Amniotic stem cell (primary cell): ENCODE results near the gene PPP6R1.
"Not testable (repeated sequence)": the region's sequence is repeated elsewhere in the genome, so short reads cannot be mapped to it uniquely, and the experiment has no call there.

ENCODE experiments used
- DNase-seq: peaks from one replicate; lab custom pipeline; 2025; lab: John Stamatoyannopoulos, UW

The PPP6R1 gene

GRCh38 chr19:55223291-55224037 is 35.4 kb downstream of the PPP6R1 start:
- DNase-seq = no peak

- DNase-seq = no peak
Measured at GRCh38 chr19:55220525-55220924, 38.3 kb downstream of the PPP6R1 start.

GRCh38 chr19:55216461-55217198 is 42.2 kb downstream of the PPP6R1 start:
- DNase-seq = peak; percentile 98

- no peak for DNase-seq
Measured at GRCh38 chr19:55213547-55213946, 45.3 kb downstream of the PPP6R1 start.

GRCh38 chr19:55212447-55212846 is 46.4 kb downstream of the PPP6R1 start:
- DNase-seq = no peak

GRCh38 chr19:55209693-55210472 is 48.9 kb downstream of the PPP6R1 start:
- peak; percentile 90 for DNase-seq

GRCh38 chr19:55208880-55209692 is 49.7 kb downstream of the PPP6R1 start, which contains the start of gene PTPRH:
Gene PTPRH (minus strand): TSS chr19:55209501. CDS start chr19:55209433, 68 bp downstream.
- DNase-seq = no peak

- peak; percentile 75 for DNase-seq
Measured at GRCh38 chr19:55206664-55207500, 51.9 kb downstream of the PPP6R1 start.

GRCh38 chr19:55202199-55202598 is 56.6 kb downstream of the PPP6R1 start:
- not testable (repeated sequence) for DNase-seq

GRCh38 chr19:55199620-55200204 is 59.1 kb downstream of the PPP6R1 start:
- DNase-seq = no peak

- no peak for DNase-seq
Measured at GRCh38 chr19:55198651-55199050, 60.2 kb downstream of the PPP6R1 start.

- no peak for DNase-seq
Measured at GRCh38 chr19:55197528-55197927, 61.3 kb downstream of the PPP6R1 start.

- no peak for DNase-seq
Measured at GRCh38 chr19:55196803-55197202, 62.0 kb downstream of the PPP6R1 start.

- no peak for DNase-seq
Measured at GRCh38 chr19:55193481-55193880, 65.3 kb downstream of the PPP6R1 start.

- no peak for DNase-seq
Measured at GRCh38 chr19:55189403-55189835, 69.4 kb downstream of the PPP6R1 start.

- no peak for DNase-seq
Measured at GRCh38 chr19:55188625-55189024, 70.2 kb downstream of the PPP6R1 start.

- no peak for DNase-seq
Measured at GRCh38 chr19:55186080-55186479, 72.7 kb downstream of the PPP6R1 start.

- DNase-seq = no peak
Measured at GRCh38 chr19:55181740-55182139, 77.1 kb downstream of the PPP6R1 start.
